GM23248 (cell line): ENCODE measurements around the gene SEMA3G.

Source experiments
- EZH2 ChIP-seq: fragments of 200-600 bp; sonication (generic); IDR thresholded peaks from 2 replicates; pipeline ENCODE4 v1.6.1; 2018; ENCODE audit warnings: antibody characterized with exemption, mild to moderate bottlenecking; ENCODE audit not compliant: insufficient read depth, poor library complexity, severe bottlenecking
- EZH2phosphoT487 ChIP-seq: fragments of 200-600 bp; sonication (generic); IDR thresholded peaks from 2 replicates; pipeline ENCODE4 v1.6.1; 2018; ENCODE audit warnings: antibody characterized with exemption, moderate library complexity, mild to moderate bottlenecking, low read depth; ENCODE audit not compliant: insufficient read depth

DNA sequence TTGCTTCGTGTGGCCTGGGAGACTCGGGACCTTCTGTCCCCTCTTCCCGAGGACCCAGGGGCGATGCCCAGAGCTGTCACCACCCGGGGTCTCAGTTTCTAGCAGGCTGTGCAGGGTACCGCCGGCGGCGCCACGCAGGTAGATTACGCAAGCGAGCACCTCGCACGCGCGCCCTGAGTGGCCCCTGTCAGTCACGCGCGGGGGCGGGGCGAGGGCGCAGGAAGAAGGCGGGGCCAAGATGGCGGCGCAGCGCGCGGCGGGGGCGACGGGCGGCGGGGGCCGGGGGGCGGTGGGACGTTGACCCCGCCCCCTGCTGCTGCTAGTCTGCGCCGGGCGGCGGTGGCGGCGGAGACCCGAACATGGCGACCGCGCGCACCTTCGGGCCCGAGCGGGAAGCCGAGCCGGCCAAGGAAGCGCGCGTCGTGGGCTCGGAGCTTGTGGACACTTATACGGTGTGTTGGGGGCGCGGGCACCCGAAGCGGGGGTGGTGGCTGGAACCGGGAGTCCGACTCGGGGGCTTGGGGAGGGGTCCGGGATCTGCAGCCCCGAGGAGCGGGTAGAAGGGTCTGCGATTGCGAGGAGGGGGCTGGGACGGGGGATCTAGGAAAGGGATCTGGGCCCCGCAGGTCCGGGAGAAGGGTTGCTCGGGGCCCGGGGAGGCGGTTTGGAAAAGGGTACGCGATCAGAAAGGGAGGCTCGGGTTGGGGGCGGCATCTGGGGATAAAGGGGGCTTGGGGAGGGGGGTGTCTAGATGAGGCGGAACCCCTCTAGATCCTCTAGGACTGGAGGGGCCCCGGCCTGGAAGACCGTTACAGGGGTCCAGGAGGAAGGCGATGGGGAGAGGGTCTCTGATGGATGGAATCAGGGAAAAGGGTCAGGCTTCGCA, 10.6 kb upstream of the SEMA3G start, which contains the start of gene NISCH:
- TF ChIP-seq EZH2 (no peak), EZH2phosphoT487 (no peak)
